ENCODE measurements around the gene DHX32.

- TF ChIP-seq CTCF (IDR thresholded peaks at IDR 0.05; ENCODE audit: insufficient read depth, low read length, poor library complexity, severe bottlenecking) (no peak), EZH2phosphoT487 (conservative IDR thresholded peaks at IDR 0.05; ENCODE audit: low read length) (no peak)
Observed at GRCh38 chr10:125926247-125926646, 45.2 kb upstream of the DHX32 start.
